NCI-H1092 (cell line): ENCODE measurements around the gene TRABD2A.
"Not testable (repeated sequence)": the region's sequence is repeated elsewhere in the genome, so short reads cannot be mapped to it uniquely, and the experiment has no call there.

Experiments
- DNase-seq: peaks from one replicate; lab custom pipeline; 2025; lab: John Stamatoyannopoulos, UW

TRABD2A gene, protein sequence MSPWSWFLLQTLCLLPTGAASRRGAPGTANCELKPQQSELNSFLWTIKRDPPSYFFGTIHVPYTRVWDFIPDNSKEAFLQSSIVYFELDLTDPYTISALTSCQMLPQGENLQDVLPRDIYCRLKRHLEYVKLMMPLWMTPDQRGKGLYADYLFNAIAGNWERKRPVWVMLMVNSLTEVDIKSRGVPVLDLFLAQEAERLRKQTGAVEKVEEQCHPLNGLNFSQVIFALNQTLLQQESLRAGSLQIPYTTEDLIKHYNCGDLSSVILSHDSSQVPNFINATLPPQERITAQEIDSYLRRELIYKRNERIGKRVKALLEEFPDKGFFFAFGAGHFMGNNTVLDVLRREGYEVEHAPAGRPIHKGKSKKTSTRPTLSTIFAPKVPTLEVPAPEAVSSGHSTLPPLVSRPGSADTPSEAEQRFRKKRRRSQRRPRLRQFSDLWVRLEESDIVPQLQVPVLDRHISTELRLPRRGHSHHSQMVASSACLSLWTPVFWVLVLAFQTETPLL

DNA sequence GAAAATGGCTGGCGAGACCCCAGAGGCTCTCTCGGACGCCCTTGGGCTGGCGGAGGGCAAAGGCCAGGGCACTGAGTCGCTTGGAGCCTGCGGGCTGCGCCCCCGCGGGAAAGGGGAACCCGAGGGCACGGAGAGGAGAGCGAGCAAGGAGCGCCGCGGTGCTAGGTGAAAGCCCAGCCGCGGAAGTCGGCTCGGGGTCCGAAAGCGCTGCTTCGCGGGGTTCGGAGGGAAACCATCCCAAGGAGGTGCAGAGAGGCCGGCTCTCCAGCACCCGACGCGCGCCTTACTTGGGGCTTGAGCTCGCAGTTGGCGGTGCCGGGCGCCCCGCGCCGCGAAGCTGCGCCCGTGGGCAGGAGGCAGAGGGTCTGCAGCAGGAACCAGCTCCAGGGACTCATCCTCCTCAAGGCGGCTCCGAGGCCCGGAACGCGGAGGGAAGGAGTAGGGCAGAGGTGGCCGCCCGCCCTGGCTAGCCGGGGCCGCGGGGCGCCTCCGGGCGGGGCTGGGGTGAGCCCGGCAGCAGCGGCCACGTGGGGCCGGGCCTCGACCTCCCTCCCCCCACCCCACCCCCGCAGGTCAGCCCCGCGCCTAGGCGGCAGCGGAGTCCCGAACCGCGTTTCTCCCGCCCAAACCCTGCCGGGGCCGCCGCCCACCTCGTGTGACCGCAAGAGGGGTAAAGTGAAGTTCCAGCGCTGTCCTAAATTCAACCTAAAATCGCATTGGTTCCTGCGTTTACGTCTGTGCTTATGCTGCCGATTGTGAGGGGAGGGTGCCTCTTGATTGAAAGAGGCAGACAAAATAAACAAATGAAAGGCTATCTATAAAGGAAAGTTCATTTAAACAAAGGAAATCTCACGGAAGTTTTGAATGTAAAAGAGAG is at the start of gene TRABD2A:
Gene TRABD2A (minus strand): TSS at position 440 of the 877 bp plus-strand sequence. CDS start 45 bp downstream, at position 395.
- DNase-seq: no peak

DNA sequence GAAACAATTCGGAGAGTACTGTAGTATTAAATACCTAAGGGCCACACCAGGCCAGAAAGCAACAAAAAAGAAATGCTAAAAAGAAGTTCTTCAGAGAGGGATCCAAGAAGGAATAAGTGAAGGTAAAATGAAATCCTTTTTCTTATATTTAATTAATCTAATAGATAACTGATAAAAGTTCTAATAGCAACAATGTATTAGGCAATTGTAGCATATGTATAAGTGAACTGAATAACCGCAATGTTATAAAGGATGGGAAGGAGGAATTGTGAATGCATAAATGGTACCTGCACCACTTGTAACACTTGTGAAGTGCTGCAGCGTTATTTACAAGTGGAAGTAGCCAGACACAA is 46.4 kb upstream of the TRABD2A start:
- DNase-seq: no peak

DNA sequence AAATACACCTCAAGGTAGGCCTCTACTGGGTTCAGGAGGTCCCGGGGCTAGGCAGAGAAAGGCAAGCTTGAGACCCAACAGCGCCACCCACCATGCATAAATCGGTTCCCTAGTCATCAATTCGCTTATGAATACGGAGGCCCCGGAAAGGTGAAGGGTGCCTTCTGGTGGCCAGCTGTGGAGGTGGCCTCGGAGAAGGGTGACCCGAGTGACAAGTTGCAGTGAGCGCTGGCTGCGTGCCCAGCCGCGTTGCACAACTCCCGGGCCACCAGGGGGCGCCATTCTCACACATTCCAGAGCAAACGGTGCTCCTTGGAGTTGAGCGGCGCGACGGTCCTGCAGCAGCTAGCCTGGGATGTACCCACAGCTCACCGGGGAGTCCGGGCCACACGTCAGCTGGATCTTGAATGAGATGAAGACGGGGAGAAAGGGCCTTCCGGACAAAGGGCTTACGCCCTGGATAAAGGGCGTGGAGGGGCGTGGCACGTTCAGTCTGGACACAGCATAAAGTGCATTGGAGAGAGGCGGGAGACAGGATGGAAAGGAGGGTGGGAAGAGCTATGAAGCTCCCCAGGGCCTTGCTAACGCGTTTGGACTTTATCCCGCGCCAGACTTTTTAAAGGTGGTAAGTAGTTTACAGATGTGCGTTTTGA is 45.0 kb upstream of the TRABD2A start:
- DNase-seq: peak; percentile 62

DNA sequence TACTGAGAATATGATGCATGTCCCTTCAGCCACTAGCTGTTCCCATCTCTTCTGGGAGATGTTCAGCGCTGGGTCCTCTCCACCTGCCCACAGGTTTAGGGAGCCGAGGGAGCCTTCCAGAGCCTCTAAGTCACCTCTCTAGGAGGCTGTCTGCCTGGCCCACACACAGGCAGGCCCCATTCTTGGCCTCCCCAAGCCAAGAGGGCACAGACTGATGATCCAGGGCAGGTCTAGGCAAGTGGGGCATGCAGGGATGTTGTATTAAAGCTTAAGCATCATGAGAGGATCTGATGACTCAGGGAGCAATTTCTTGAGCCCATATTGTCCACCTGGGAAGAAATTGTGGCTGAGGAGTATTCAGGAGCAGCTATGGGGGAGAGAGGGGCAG is 44.4 kb upstream of the TRABD2A start:
- DNase-seq: no peak

DNA sequence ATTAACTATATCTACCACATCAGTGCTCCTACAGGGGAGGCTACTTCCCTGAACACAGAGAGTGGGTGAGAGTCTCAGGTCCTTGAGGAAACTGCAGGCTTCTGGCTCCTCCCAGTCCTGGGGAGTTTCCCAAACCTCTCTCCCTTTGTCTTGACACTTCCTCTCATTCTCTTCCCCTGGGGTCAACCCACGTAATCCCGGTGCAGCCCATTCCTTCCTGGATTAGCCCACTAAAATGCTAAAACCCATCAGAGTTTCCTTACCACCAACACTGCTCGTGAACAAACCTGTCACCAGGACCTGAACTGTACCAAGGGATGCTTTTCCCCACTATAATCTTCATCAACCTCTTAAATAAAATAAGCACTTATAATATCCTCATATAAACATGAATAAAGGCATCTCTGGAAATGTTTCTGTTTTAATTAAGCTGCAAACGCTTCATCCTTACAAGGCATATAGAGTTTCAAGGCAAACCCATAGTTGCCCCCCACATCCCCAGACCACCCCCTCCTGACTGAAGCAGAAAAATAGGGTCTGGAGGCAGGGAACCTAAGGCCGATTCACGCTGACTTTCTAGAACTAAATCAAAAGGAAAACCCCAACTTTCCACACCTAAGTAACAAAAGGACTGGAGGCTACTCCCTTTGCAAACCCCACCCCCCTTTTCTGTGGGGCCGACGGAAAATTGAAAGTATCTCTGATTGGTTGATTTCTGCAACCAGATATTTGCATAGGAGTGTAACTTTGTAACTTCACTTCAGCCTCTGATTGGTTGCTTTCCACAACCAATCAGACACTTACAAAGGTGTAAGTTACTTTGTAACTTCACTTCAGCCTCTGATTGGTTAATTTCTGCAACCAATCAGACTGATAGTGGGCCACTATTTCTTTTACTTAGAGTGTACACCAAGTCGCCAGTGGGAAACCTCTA is 43.6 kb upstream of the TRABD2A start:
- no peak for DNase-seq

DNA sequence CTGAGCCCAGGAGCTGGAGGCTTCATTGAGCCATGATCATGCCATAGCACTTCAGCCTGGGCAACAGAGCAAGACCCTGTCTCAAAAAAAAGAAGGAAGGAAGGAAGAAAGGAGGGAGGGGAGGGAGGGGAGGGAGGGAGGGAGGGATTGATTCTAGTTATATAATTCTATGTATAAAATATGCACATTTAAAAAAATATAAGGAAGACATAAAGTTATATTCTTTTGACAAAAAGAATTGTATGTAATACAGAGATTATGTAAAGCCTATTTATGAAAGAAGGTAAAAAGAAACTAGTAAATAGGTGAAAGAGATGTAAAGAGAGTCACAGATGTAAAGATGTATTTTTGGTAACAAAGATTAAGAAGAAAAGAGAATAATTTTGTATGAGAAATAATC is 42.1 kb upstream of the TRABD2A start:
- no peak for DNase-seq

DNA sequence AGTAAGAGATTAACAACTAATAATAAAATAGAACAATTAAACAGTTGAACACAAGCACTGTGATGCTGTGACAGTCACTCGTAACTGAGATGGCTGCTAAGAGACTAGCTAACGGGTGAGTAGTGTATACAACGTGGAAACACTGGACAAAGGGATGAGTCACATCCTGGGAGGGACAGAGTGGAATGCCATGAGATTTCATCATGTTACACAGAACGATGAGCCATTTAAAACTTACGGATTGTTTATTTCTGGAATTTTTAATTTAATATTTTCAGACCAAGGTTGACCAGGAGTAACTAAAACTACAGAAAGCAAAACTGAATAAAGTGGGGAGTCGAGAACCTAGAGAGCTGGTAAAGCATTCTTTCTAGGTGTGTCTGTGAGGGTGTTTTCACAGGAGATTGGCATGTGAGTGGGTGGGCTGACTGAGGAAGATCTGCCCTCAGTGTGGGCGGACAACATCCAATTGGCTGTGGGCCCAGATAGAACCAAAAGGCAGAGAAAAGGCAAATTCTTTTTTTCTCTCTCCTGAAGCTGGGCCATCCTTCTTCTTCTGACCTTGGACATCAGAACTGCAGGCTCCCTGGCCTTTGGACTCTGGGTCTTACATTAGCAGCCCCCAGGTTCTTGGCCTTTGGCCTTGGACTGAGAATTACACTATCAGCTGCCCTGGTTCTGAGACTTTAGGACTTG is 39.1 kb upstream of the TRABD2A start:
- DNase-seq: no peak

DNA sequence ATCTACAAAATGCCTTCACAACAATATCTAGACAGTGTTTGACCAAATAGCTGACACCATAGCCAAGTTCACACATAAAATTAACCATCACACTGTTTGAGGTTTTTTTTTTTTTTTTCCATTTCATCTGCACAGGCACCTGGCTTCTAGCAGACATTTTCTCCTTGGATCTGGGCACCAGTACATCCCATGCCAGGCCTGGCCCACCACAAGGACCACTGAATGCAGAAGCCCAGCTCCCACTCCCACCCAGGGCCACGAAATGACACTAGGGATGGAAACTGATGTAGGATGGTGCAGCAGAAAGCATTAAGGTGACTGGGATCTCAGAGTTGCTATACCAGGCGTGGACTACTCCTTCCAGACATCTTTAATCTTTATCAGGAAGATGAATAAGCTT is 37.5 kb upstream of the TRABD2A start:
- no peak for DNase-seq

DNA sequence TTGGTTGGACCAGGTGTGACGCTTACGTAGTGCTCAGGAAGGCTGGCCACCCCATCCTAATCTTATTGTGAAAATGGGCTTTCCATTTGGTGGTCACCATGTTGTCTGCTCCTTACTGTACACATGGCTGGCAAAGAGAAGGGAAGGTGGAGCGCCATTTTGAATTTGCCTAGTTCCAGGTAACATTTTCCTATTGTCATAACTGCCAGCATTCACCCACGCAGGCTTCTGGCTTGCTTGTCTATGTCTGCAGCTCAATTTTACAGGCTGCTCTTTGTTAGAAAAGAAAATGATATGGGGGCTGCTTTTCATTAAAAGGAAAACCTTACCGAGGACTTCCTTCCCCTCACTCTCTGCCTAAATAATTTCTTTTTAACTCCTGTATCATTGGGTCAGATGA is 36.9 kb upstream of the TRABD2A start:
- DNase-seq: not testable (repeated sequence)

DNA sequence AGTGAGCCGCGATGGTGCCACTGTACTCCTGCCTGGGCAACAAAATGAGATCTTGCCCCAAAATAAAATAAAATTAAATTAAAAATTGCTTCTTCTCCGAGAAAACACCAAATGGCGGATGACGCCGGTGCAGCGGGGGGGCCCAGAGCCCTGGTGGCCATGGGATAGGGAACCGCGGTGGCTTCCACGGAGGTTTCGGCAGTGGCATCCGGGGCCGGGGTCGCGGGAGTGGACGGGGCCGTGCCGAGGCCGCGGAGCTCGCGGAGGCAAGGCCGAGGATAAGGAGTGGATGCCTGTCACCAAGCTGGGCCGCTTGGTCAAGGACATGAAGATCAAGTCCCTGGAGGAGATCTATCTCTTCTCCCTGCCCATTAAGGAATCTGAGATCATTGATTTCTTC is 34.8 kb upstream of the TRABD2A start:
- not testable (repeated sequence) for DNase-seq

DNA sequence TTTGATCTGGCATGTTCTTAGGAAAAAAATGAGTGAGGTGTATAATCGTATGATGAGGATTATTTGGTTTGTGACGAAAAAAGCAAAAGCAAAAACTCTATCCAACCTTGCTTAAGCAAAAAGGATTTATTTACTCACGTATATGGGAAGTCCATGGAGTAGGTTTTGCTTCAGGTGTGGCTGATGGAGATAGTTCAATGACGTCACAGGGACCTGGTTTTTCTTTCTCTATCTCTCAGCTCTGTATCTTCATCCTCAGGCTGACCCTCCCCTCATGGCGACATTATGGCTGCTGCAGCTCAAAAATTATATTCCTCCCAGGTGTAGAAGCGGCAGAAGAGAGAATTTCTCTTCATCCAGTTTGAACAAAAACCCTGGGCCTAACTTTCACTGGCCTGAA is 33.5 kb upstream of the TRABD2A start:
- no peak for DNase-seq

DNA sequence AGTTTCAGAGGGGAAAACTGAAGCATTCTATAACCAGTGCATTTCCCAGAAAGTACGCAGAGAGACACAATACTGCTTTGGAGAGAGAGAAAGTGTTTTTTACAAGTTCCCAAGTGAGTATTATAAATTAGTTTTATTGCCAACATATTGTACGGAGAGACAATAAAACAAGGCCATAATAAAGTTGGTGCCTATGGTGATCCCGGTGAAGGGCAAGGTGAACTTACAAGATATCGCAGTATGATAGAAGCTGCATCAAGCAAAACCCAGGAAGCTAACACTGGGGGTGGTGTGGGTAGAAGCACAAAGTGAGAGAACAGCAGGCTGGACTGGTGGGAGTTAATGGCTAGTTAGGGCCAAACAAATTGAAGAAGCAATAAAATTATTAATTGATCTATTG is 32.1 kb upstream of the TRABD2A start:
- DNase-seq: no peak

DNA sequence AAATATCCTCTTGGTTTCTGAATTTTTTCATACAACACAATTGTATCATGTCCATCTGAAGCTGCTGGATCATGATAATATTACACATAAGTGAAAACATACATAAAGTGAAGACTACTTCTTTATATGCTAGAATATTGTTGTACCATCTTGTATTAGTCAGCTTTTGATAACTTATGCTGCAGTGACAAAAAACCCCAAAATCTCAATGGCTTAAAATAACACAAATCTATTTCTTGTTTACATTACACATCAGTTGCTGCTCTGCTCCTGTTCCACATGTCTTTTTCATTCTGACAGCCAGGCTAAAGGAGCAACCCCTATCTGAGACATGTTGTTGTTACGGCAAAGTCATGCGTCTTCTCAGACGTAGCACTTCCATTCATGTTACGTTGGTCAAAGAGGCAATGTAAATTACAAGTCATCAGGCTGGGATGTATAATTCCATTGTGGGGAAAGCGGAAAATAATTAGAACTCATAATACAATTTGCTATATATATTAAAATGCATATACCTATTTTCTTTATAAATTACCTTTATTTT is 30.3 kb upstream of the TRABD2A start:
- no peak for DNase-seq

DNA sequence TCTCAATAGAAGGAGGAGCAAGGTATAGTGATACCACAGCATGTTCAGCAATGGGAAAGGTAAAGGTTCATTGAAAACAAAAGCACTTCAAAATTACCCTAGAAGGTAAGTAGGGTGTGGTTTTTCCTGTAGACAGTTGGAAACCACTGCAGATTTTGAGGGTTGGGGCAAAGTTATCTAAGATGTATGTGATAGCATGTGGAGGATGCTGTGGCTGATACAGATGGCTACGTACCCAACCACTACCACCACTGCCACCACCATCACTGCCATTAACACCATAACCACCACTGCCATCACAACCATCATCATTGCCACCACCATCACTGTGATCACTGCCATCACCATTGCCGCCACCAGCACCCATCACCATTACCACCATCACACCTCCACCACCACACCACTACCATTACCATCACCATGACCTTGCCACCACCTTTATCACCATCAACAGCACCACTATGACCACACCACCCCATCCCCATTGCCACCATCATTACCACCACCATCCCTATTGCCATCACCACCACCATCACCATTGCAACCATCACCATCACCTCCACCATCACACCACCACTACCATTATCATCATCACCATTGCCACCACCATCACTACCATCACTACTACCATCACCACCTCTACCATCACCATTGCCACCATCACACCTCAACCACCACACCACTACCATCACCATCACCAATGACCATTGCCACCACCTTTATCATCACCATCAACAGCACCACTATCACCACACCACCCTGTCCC is 28.2 kb upstream of the TRABD2A start:
- DNase-seq: no peak

DNA sequence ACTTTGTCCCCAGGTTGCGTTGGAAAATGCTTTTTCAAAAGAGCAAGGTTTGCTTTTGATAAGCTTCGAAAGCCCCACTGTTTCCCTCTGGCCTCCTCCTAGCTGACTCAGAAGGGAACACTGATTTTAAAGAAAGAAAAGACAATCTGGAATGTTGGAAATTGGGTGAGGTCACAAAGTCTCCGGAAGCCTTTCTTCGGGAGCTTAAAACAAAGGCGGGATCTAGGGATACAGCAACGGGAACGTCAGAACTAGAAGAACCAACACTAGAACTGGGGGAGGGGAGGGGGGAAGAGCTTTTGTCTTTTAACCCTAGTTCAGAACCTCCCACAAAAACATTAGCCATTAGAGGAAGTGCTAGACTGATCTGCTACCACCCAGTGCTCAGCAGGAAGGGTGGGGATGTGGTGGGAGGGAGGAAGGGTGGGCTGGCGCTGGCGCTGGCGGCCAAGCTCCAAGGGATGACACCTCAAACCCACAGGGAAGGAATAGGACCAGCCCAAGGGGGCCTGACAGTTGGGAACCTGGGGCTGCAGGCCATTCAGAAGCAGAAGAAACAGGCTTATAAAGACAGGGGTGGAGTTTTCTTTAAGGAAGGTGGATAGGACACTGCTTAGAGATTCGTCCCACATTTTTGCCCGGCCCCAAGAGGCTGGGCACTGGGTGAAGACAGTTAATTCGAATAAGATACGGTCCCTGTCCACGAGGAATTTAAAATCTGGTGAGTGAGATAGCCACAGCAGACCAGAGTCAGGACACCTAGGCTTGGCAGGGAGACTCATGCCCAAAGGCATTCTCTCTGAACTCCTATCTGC is 26.2 kb upstream of the TRABD2A start:
- DNase-seq: no peak

DNA sequence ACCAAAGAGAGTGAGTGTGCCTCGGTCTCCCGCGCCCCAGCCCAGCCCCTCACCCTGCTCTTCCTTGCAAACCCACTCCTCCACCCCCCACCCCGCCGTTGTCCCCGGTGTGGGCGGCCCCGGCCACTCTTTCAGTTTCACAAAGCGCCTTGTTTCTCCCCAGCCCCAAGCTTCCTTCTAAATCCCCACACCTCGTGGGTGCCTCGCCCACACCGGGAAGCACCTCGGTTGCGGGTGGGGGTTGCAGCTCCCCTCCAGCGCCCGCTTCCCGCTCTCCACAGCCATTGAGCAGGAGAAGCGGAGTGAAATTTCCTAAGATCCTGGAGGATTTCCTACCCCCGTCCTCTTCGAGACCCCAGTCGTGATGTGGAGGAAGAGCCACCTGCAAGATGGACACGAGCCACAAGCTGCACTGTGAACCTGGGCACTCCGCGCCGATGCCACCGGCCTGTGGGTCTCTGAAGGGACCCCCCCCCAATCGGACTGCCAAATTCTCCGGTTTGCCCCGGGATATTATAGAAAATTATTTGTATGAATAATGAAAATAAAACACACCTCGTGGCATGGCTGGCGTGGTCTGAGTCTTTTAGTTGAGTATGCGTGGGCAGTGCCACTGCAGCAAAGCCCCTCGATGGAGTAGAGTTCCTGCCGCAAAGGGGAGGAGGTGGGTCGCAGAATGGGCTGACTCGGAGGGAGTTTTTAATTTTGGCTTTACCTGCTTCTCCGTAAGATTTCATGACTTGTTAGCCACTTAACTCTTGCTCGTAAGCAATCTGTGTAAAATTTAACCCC is 25.4 kb upstream of the TRABD2A start:
- DNase-seq: no peak

DNA sequence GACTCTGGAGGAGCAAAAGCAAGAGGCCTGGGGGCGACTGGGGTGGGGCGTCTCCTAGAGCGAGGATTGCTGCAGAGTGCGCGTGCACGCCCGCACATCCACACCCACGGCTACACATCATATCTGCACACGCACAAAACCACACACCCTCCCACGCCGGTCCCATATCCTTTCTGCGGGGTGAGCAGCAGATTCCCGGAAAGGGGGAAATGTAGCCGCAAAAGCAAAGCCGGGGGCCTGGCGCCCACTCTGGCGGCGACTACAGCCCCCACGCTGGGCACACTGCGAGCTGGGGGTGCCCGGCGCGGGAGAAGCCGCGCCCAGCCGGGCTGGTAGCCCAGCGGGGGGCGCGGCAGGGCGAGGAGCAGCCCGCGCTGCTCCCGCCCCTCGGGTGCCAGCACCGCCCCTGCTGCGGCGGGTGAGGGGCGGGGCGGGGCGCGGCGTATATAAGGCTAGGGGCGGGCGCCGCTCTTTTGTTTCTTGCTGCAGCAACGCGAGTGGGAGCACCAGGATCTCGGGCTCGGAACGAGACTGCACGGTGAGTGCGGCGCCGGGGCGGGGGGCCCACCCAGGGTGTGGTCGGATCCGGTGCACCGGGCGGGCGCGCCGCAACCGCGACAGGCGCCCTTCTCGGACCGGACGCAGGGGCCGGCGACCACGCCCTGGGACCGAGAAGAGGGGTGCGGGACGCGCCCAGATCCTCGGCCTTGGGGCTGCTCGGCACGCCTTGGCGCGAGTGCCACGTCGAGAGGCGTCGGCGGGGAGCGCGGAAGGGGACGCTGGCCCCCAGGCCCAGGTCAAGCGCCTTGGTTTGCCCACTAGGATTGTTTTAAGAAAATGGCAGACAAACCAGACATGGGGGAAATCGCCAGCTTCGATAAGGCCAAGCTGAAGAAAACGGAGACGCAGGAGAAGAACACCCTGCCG is 24.6 kb upstream of the TRABD2A start, which contains the start of gene TMSB10:
Gene TMSB10 (plus strand): TSS at position 476 of the 927 bp plus-strand sequence.
- DNase-seq: peak; percentile 42
